ENCODE results near the gene NCOA3. TPM values are rescaled to one million over a fixed set of nuclear protein-coding genes. Genes with fewer than 3 reads are reported as not detected.

Gene NCOA3
- total RNA-seq, 3 donors from 2014 or later = 22.8 to 28.8 (median 24.7) TPM

GRCh38 chr20:47466704-47467459 is 34.8 kb upstream of the NCOA3 start:
- no peaks in the 10 kb centered on the region for H3K36me3 ChIP-seq (ENCODE audit: low read depth)
- no peaks in the 10 kb centered on the region for H3K9me3 ChIP-seq
- H3K4me3 ChIP-seq = no peak overlapping the region
- ATAC-seq = no peak
- no peak for TF ChIP-seq CTCF (IDR thresholded peaks at IDR 0.05)
- intact Hi-C loops (cut with DNase I, micrococcal nuclease) = no loop called here
- peaks cover 5% of the 10 kb centered on the region for H3K4me1 ChIP-seq (ENCODE audit: low read depth)
- no peak for DNase-seq

- peaks cover 5% of the 10 kb centered on the region for H3K4me1 ChIP-seq (ENCODE audit: low read depth)
- TF ChIP-seq CTCF (IDR thresholded peaks at IDR 0.05) = no peak
- intact Hi-C loops (cut with DNase I, micrococcal nuclease) = no loop called here
- no peaks in the 10 kb centered on the region for H3K9me3 ChIP-seq
- H3K4me3 ChIP-seq = no peak overlapping the region
- peak in 1 of 3 donors; percentile 63 for DNase-seq
- no peaks in the 10 kb centered on the region for H3K36me3 ChIP-seq (ENCODE audit: low read depth)
- peak; percentile 75 for ATAC-seq
Observed at GRCh38 chr20:47468290-47469050, 33.2 kb upstream of the NCOA3 start.

GRCh38 chr20:47475419-47476044 is 26.2 kb upstream of the NCOA3 start:
- intact Hi-C loops (cut with DNase I, micrococcal nuclease) = no loop called here
- no peak for TF ChIP-seq CTCF (IDR thresholded peaks at IDR 0.05)

GRCh38 chr20:47476452-47476851 is 25.2 kb upstream of the NCOA3 start:
- Histone ChIP-seq H3K4me3 (no peak overlapping the region), H3K4me1 (ENCODE audit: low read depth) (no peaks in the 10 kb centered on the region), H3K9me3 (no peaks in the 10 kb centered on the region), H3K36me3 (ENCODE audit: low read depth) (no peaks in the 10 kb centered on the region)
- no peak for TF ChIP-seq CTCF (IDR thresholded peaks at IDR 0.05)
- intact Hi-C loops (cut with DNase I, micrococcal nuclease) = no loop called here
- ATAC-seq = no peak
- no peak for DNase-seq

More at GRCh38 chr20:47475419-47476044, 26.2 kb upstream of the NCOA3 start:
- ATAC-seq (no peak), DNase-seq (no peak)
- Histone ChIP-seq H3K4me1 (ENCODE audit: low read depth) (no peaks in the 10 kb centered on the region), H3K36me3 (ENCODE audit: low read depth) (no peaks in the 10 kb centered on the region), H3K4me3 (no peak overlapping the region), H3K9me3 (no peaks in the 10 kb centered on the region)

GRCh38 chr20:47479093-47479492 is 22.6 kb upstream of the NCOA3 start:
- Histone ChIP-seq H3K36me3 (ENCODE audit: low read depth) (no peaks in the 10 kb centered on the region), H3K9me3 (no peaks in the 10 kb centered on the region), H3K4me3 (no peak overlapping the region), H3K4me1 (ENCODE audit: low read depth) (no peaks in the 10 kb centered on the region)
- TF ChIP-seq CTCF (IDR thresholded peaks at IDR 0.05) = no peak
- ATAC-seq (no peak), DNase-seq (no peak)
- intact Hi-C loops (cut with DNase I, micrococcal nuclease) = no loop called here

All from mucosa of descending colon (tissue), 3 donors.